WTC11 (cell line): ENCODE results near the gene GNAS-AS1. TPM values are rescaled to one million over a fixed set of nuclear protein-coding genes. Genes with fewer than 3 reads are reported as not detected.

Experiments used
- ATAC-seq: fragments of 200-7000 bp; cut with Tn5 transposase; 2 replicates; pipeline ENCODE4 v1.10.0; 2021; ENCODE audit warnings: mild to moderate bottlenecking, moderate library complexity
- CTCF ChIA-PET: fragments of 300-600 bp; sonication (Branson Sonifier 250); formaldehyde crosslinking; loops from one replicate; lab custom pipeline; 2021; ENCODE audit warnings: antibody characterized with exemption; lab: Charles Lee
- POLR2A ChIA-PET: fragments of 350-600 bp; sonication (Branson Sonifier 250); formaldehyde crosslinking; loops from one replicate; lab custom pipeline; 2021; ENCODE audit warnings: antibody characterized with exemption; lab: Charles Lee
- DNase-seq: peaks from one replicate; pipeline ENCODE4 v3.0.0; 2021; ENCODE audit warnings: low spot score
- H3K27ac Mint-ChIP-seq: 2 replicates; pipeline ENCODE4 v1.8.0; 2021; ENCODE audit warnings: mixed read lengths
- H3K27me3 Mint-ChIP-seq: 2 replicates; pipeline ENCODE4 v1.8.0; 2021; ENCODE audit warnings: low read depth, mild to moderate bottlenecking, moderate library complexity, mixed read lengths
- H3K36me3 Mint-ChIP-seq: 2 replicates; pipeline ENCODE4 v1.8.0; 2021; ENCODE audit warnings: mixed read lengths
- H3K4me1 Mint-ChIP-seq: 2 replicates; pipeline ENCODE4 v1.8.0; 2022; ENCODE audit warnings: mixed read lengths
- H3K4me3 Mint-ChIP-seq: 2 replicates; pipeline ENCODE4 v1.8.0; 2021; ENCODE audit warnings: mild to moderate bottlenecking, moderate library complexity, mixed read lengths
- H3K9me3 Mint-ChIP-seq: 2 replicates; pipeline ENCODE4 v1.8.0; 2021; ENCODE audit warnings: mixed read lengths
- ATF6 ChIP-seq: sonication (generic); formaldehyde crosslinking; IDR thresholded peaks from 2 replicates; pipeline ENCODE4 v1.8.1; 2023; ENCODE audit warnings: mild to moderate bottlenecking, missing genetic modification reagents
- CREB1 ChIP-seq: sonication (generic); formaldehyde crosslinking; IDR thresholded peaks from 2 replicates; pipeline ENCODE4 v1.8.0; 2023; ENCODE audit warnings: mild to moderate bottlenecking, missing genetic modification reagents
- CREM ChIP-seq: sonication (generic); formaldehyde crosslinking; IDR thresholded peaks from 2 replicates; pipeline ENCODE4 v1.8.1; 2022; ENCODE audit warnings: mild to moderate bottlenecking, missing genetic modification reagents, moderate library complexity
- E2F4 ChIP-seq: sonication (generic); formaldehyde crosslinking; IDR thresholded peaks from 2 replicates; pipeline ENCODE4 v1.8.1; 2022; ENCODE audit warnings: low read depth, mild to moderate bottlenecking, moderate library complexity, missing genetic modification reagents, borderline replicate concordance
- ELF4 ChIP-seq: sonication (generic); formaldehyde crosslinking; IDR thresholded peaks from 2 replicates; pipeline ENCODE4 v1.8.1; 2022; ENCODE audit warnings: low read depth, mild to moderate bottlenecking, moderate library complexity, missing genetic modification reagents
- EMX1 ChIP-seq: fragments of 250-450 bp; sonication (Bioruptor Pico); IDR thresholded peaks from 2 replicates; pipeline ENCODE4 v1.8.0; 2021; ENCODE audit warnings: mild to moderate bottlenecking
- ERG ChIP-seq: fragments of 250-450 bp; sonication (Bioruptor Pico); IDR thresholded peaks from 2 replicates; pipeline ENCODE4 v1.8.0; 2021; ENCODE audit warnings: mild to moderate bottlenecking
- GABPB1 ChIP-seq: sonication (generic); formaldehyde crosslinking; IDR thresholded peaks from 2 replicates; pipeline ENCODE4 v1.8.1; 2023; ENCODE audit warnings: mild to moderate bottlenecking, missing genetic modification reagents
- HMGXB4 ChIP-seq: sonication (generic); formaldehyde crosslinking; IDR thresholded peaks from 2 replicates; pipeline ENCODE4 v1.8.1; 2023; ENCODE audit warnings: mild to moderate bottlenecking, moderate library complexity, missing genetic modification reagents
- MLX ChIP-seq: sonication (generic); formaldehyde crosslinking; IDR thresholded peaks from 2 replicates; pipeline ENCODE4 v1.8.1; 2023; ENCODE audit warnings: mild to moderate bottlenecking, missing genetic modification reagents, moderate library complexity
- MXD4 ChIP-seq: fragments of 250-450 bp; sonication (Bioruptor Pico); IDR thresholded peaks from 2 replicates; pipeline ENCODE4 v1.8.0; 2021; ENCODE audit warnings: mild to moderate bottlenecking, moderate library complexity, borderline replicate concordance
- NR2C2 ChIP-seq: sonication (generic); formaldehyde crosslinking; IDR thresholded peaks from 2 replicates; pipeline ENCODE4 v1.8.0; 2022; ENCODE audit warnings: mild to moderate bottlenecking, missing genetic modification reagents
- NR3C1 ChIP-seq: sonication (generic); formaldehyde crosslinking; conservative IDR thresholded peaks from 2 replicates; pipeline ENCODE4 v1.8.1; 2023; ENCODE audit warnings: low read depth, mild to moderate bottlenecking, missing genetic modification reagents
- SOX15 ChIP-seq: fragments of 250-450 bp; sonication (Bioruptor Pico); IDR thresholded peaks from 2 replicates; pipeline ENCODE4 v1.9.0; 2021; ENCODE audit warnings: mild to moderate bottlenecking
- TCF7 ChIP-seq: sonication (generic); formaldehyde crosslinking; IDR thresholded peaks from 2 replicates; pipeline ENCODE4 v1.8.0; 2022; ENCODE audit warnings: mild to moderate bottlenecking, low read depth, missing genetic modification reagents, moderate library complexity
- TP53 ChIP-seq: sonication (generic); formaldehyde crosslinking; IDR thresholded peaks from 2 replicates; pipeline ENCODE4 v1.8.1; 2023; ENCODE audit warnings: mild to moderate bottlenecking, missing genetic modification reagents
- USF1 ChIP-seq: sonication (generic); formaldehyde crosslinking; IDR thresholded peaks from 2 replicates; pipeline ENCODE4 v1.8.0; 2022; ENCODE audit warnings: mild to moderate bottlenecking, missing genetic modification reagents
- ZBTB21 ChIP-seq: sonication (generic); formaldehyde crosslinking; IDR thresholded peaks from 2 replicates; pipeline ENCODE4 v1.8.1; 2023; ENCODE audit warnings: mild to moderate bottlenecking, missing genetic modification reagents, borderline replicate concordance
- ZNF121 ChIP-seq: sonication (generic); formaldehyde crosslinking; IDR thresholded peaks from 2 replicates; pipeline ENCODE4 v1.8.0; 2023; ENCODE audit warnings: missing genetic modification reagents
- ZNF232 ChIP-seq: sonication (generic); formaldehyde crosslinking; IDR thresholded peaks from 2 replicates; pipeline ENCODE4 v1.8.0; 2022; ENCODE audit warnings: mild to moderate bottlenecking, missing genetic modification reagents
- ZNF281 ChIP-seq: sonication (generic); formaldehyde crosslinking; IDR thresholded peaks from 2 replicates; pipeline ENCODE4 v1.8.0; 2023; ENCODE audit warnings: mild to moderate bottlenecking, missing genetic modification reagents
- total RNA-seq: library from RNA; stranded (reverse); gene quantifications from 3 replicates; pipeline ENCODE4 v1.2.3, GENCODE V29; 2021

GNAS-AS1 gene
- total RNA-seq, 1 experiment from 2014 or later, result 12.2 TPM

GRCh38 chr20:58794510-58795180 is 56.1 kb downstream of the GNAS-AS1 start (continued):
- TF ChIP-seq ATF6 (CRISPR knock-in tag), result no peak
- TF ChIP-seq TCF7 (CRISPR knock-in tag), result no peak
- TF ChIP-seq NR3C1, result no peak
- TF ChIP-seq ZNF281 (CRISPR knock-in tag), result no peak
- TF ChIP-seq ELF4 (CRISPR knock-in tag), result no peak
- no peak for TF ChIP-seq CREM (CRISPR knock-in tag)
- no peak for TF ChIP-seq ERG (CRISPR knock-in tag)
- TF ChIP-seq ZNF232, result no peak
- TF ChIP-seq E2F4, result no peak

GRCh38 chr20:58793512-58794420 is 56.9 kb downstream of the GNAS-AS1 start:
- POLR2A ChIA-PET, result no interaction called here
- TF ChIP-seq CREB1 (CRISPR knock-in tag) (no peak), EMX1 (CRISPR knock-in tag) (no peak), MXD4 (CRISPR knock-in tag) (no peak), MLX (CRISPR knock-in tag) (no peak), HMGXB4 (CRISPR knock-in tag) (no peak), SOX15 (CRISPR knock-in tag) (no peak), TP53 (CRISPR knock-in tag) (no peak), USF1 (no peak), GABPB1 (CRISPR knock-in tag) (no peak), E2F4 (no peak), NR2C2 (CRISPR knock-in tag) (no peak), ZNF121 (no peak), ZBTB21 (no peak)

More at GRCh38 chr20:58793512-58794420, 56.9 kb downstream of the GNAS-AS1 start:
- CTCF ChIA-PET, result no interaction called here
- H3K9me3 Mint-ChIP-seq, result no peaks in the 10 kb centered on the region
- no peak overlapping the region for H3K4me3 Mint-ChIP-seq
- DNase-seq (no peak), ATAC-seq (no peak)
- H3K27ac Mint-ChIP-seq, result no peak overlapping the region
- H3K36me3 Mint-ChIP-seq, result no peaks in the 10 kb centered on the region
- H3K4me1 Mint-ChIP-seq, result peaks cover 23% of the 10 kb centered on the region
- no peaks in the 10 kb centered on the region; the same call in 1 of the 2 replicates for H3K27me3 Mint-ChIP-seq
